Endothelial cell of umbilical vein (primary cell): ENCODE results near the gene RCOR1.

Source experiments
- EZH2 ChIP-seq: IDR thresholded peaks from 2 replicates; pipeline ENCODE4 v1.6.1; 2012; ENCODE audit warnings: borderline replicate concordance, low read depth, mild to moderate bottlenecking, moderate library complexity, low read length, inconsistent platforms; ENCODE audit not compliant: severe bottlenecking
- FOS ChIP-seq: IDR thresholded peaks from 2 replicates; pipeline ENCODE4 v1.6.1; 2011; ENCODE audit warnings: mild to moderate bottlenecking, low read length, moderate library complexity, borderline replicate concordance; ENCODE audit not compliant: insufficient read depth
- GATA2 ChIP-seq: IDR thresholded peaks from 2 replicates; pipeline ENCODE4 v1.7.0; 2011; ENCODE audit warnings: low read depth, mild to moderate bottlenecking, moderate library complexity, mixed read lengths, low read length; ENCODE audit not compliant: insufficient read length, insufficient read depth
- JUN ChIP-seq: IDR thresholded peaks from 2 replicates; pipeline ENCODE4 v1.6.1; 2011; ENCODE audit warnings: borderline replicate concordance, low read depth; ENCODE audit not compliant: insufficient read length, insufficient read depth
- MYC ChIP-seq: IDR thresholded peaks from one replicate; pipeline ENCODE4 v1.6.1; 2011; ENCODE audit warnings: mild to moderate bottlenecking, low read depth, low read length
- POLR2A ChIP-seq: IDR thresholded peaks from 2 replicates; pipeline ENCODE4 v1.6.1; 2012; ENCODE audit warnings: low read depth, mild to moderate bottlenecking, control low read depth, low read length
- POLR2AphosphoS5 ChIP-seq: IDR thresholded peaks from 2 replicates; pipeline ENCODE4 v1.6.1; 2012; ENCODE audit warnings: low read depth, mild to moderate bottlenecking, control low read depth, low read length, moderate library complexity; ENCODE audit not compliant: insufficient read depth
- TF ChIP-seq, protein P1 (sequence below), 2 donors: IDR thresholded peaks; 1 replicate in 1 of 2; 2 replicates in 1 of 2; pipeline ENCODE4 v1.5.1; 2011; ENCODE audit warnings: low read length in 2 of 2, mild to moderate bottlenecking in 2 of 2, moderate library complexity in 2 of 2, control low read depth in 1 of 2, inconsistent platforms in 1 of 2, low read depth in 1 of 2; ENCODE audit not compliant: insufficient read depth in 1 of 2; ENCODE audit errors: extremely low read depth in 1 of 2
- TF ChIP-seq, protein P2 (sequence below): IDR thresholded peaks from 2 replicates; pipeline ENCODE4 v1.6.1; 2011; ENCODE audit not compliant: insufficient read depth, insufficient read length

DNA sequence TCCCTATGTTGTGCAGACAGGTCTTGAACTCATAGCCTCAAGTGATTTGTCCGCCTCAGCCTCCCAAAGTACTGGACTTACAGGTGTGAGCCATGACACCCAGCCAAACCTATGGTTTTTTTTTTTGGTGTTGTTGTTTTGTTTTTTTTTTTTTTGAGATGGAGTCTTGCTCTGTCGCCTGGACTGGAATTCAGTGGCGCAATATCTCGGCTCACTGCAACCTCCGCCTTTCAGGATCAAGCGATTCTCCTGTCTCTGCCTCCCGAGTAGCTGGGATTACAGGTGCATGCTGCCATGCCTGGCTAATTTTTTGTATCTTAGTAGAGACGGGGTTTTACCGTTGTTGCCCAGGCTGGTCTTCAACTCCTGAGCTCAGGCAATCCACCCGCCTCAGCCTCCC lies 11.3 kb upstream of the RCOR1 start:
- TF ChIP-seq, protein P1, sequence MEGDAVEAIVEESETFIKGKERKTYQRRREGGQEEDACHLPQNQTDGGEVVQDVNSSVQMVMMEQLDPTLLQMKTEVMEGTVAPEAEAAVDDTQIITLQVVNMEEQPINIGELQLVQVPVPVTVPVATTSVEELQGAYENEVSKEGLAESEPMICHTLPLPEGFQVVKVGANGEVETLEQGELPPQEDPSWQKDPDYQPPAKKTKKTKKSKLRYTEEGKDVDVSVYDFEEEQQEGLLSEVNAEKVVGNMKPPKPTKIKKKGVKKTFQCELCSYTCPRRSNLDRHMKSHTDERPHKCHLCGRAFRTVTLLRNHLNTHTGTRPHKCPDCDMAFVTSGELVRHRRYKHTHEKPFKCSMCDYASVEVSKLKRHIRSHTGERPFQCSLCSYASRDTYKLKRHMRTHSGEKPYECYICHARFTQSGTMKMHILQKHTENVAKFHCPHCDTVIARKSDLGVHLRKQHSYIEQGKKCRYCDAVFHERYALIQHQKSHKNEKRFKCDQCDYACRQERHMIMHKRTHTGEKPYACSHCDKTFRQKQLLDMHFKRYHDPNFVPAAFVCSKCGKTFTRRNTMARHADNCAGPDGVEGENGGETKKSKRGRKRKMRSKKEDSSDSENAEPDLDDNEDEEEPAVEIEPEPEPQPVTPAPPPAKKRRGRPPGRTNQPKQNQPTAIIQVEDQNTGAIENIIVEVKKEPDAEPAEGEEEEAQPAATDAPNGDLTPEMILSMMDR (IDR thresholded peaks at IDR 0.05; ENCODE audit: extremely low read depth in 1 of 2, insufficient read depth in 1 of 2, low read depth in 1 of 2, low read length in 2 of 2): no peak
- TF ChIP-seq FOS: no peak
- no peak for TF ChIP-seq POLR2AphosphoS5
- TF ChIP-seq POLR2A: no peak
- no peak for TF ChIP-seq EZH2
- no peak for TF ChIP-seq MYC
- TF ChIP-seq, protein P2, sequence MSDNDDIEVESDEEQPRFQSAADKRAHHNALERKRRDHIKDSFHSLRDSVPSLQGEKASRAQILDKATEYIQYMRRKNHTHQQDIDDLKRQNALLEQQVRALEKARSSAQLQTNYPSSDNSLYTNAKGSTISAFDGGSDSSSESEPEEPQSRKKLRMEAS: no peak
- TF ChIP-seq GATA2: no peak
- TF ChIP-seq JUN: no peak
